Sigmoid colon (tissue), 7 donors: ENCODE results near the gene PCDH12. TPM values are rescaled to one million over a fixed set of nuclear protein-coding genes. Genes with fewer than 3 reads are reported as not detected.
A peak's percentile ranks its signal among the peaks of the same experiment; 100 is the strongest.

Source experiments
- DNase-seq: peaks from one replicate; pipeline ENCODE4 v3.0.0-alpha.2; 2019
- H3K27ac ChIP-seq, 4 donors: fragments of 200-600 bp; sonication (generic); one replicate each; pipeline ENCODE4 v1.5.1; 2016 to 2019; ENCODE audit warnings: mild to moderate bottlenecking in 1 of 4
- H3K27me3 ChIP-seq, 3 donors: fragments of 200-600 bp; sonication (generic); one replicate each; pipeline ENCODE4 v1.5.1; 2019; ENCODE audit warnings: mild to moderate bottlenecking in 1 of 3
- H3K36me3 ChIP-seq, 4 donors: fragments of 200-600 bp; sonication (generic); one replicate each; pipeline ENCODE4 v1.5.1; 2016 to 2019
- H3K4me1 ChIP-seq, 4 donors: fragments of 200-600 bp; sonication (generic); one replicate each; pipeline ENCODE4 v1.5.1; 2017 to 2019
- H3K4me3 ChIP-seq, 4 donors: fragments of 200-600 bp; sonication (generic); one replicate each; pipeline ENCODE4 v1.5.1; 2017 to 2019; ENCODE audit warnings: mild to moderate bottlenecking in 2 of 4, moderate library complexity in 1 of 4
- H3K9me3 ChIP-seq, 4 donors: fragments of 200-600 bp in 3 of 4; sonication (generic) in 3 of 4; one replicate each; pipeline versions ENCODE4 v1.5.1 to v1.6.1; 2013 to 2019
- EP300 ChIP-seq, 4 donors: sonication (generic); formaldehyde crosslinking; IDR thresholded peaks; one replicate each; pipeline ENCODE4 v1.6.1; 2017; ENCODE audit warnings: antibody characterized with exemption in 4 of 4
- POLR2A ChIP-seq, 2 donors: fragments of 450-650 bp; IDR thresholded peaks; one replicate each; pipeline ENCODE4 v1.6.1; 2016; ENCODE audit warnings: antibody characterized with exemption in 2 of 2, mild to moderate bottlenecking in 2 of 2, moderate library complexity in 2 of 2
- POLR2AphosphoS5 ChIP-seq, 4 donors: sonication (generic); formaldehyde crosslinking; IDR thresholded peaks; one replicate each; pipeline ENCODE4 v1.6.1; 2017; ENCODE audit warnings: antibody characterized with exemption in 4 of 4
- WGBS, 2 donors: extraction: QIAGEN DNeasy Blood & Tissue Kit; methylation state at CpG; one replicate each; pipeline ENCODE4 v1.1.7; 2013; 5-methylcytosine and 5-hydroxymethylcytosine counted together
- intact Hi-C: fragments of 100-400 bp; cut with DNase I; formaldehyde crosslinking; loops from one replicate; pipeline ENCODE4 v1.15.1; 2023
- polyA plus RNA-seq, 3 donors: library from polyadenylated mRNA; stranded (reverse); fragments of 200-250 nt; gene quantifications; one replicate each; pipeline ENCODE4 v1.2.3, GENCODE V29; 2013
- total RNA-seq, 4 donors: library from RNA; depleted of rRNA; stranded (reverse); fragments of >200 nt; gene quantifications; one replicate each; pipeline ENCODE4 v1.1.0, GENCODE V29; 2016
- TF ChIP-seq, protein P1 (sequence below), 4 experiments: fragments of 450-650 bp in 3 of 4; fragments of 200-600 bp in 1 of 4; IDR thresholded peaks; one replicate each; pipeline ENCODE4 v1.5.1; 2016 to 2019; ENCODE audit warnings: antibody characterized with exemption in 4 of 4, mild to moderate bottlenecking in 3 of 4, moderate library complexity in 2 of 4
- donor health status: healthy with polysubstance abuse.
- donor health status: Bipolar disorder and iron deficiency.
- donor health status: healthy.

Gene PCDH12
- total and polyA plus RNA-seq, 7 donors: 0.23 to 6.2 (median 0.69) TPM

DNA sequence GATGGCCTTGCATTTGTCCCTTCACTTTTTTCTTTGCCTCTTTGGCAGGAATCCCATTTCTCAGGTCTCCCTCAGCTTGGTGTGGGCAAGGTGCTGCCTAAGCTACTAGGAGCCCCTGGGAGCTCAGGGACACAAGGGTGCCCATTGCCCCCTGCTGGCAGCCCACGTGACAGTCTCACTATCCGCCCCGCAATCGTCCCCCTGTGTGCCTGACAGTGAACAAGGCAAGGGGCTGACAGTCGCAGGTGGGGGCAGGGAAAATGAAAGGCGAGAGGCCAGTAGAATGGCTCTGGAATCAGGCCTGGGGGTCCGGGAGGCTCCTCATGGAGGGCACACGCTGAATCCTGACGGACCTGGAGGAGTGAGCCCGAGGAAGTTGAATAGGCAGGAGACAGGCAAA is 2.0 kb upstream of the PCDH12 start:
- H3K4me1 ChIP-seq: peaks cover 0 to 15% (median 0%) of the 10 kb centered on the region in 4 donors
- DNase-seq: no peak
- 69 to 77% methylated on average over 10 of the region's 10 CpGs for WGBS, 2 donors
- H3K4me3 ChIP-seq: no peak overlapping the region
- TF ChIP-seq EP300 (IDR thresholded peaks at IDR 0.05): no peak
- TF ChIP-seq, protein P1, sequence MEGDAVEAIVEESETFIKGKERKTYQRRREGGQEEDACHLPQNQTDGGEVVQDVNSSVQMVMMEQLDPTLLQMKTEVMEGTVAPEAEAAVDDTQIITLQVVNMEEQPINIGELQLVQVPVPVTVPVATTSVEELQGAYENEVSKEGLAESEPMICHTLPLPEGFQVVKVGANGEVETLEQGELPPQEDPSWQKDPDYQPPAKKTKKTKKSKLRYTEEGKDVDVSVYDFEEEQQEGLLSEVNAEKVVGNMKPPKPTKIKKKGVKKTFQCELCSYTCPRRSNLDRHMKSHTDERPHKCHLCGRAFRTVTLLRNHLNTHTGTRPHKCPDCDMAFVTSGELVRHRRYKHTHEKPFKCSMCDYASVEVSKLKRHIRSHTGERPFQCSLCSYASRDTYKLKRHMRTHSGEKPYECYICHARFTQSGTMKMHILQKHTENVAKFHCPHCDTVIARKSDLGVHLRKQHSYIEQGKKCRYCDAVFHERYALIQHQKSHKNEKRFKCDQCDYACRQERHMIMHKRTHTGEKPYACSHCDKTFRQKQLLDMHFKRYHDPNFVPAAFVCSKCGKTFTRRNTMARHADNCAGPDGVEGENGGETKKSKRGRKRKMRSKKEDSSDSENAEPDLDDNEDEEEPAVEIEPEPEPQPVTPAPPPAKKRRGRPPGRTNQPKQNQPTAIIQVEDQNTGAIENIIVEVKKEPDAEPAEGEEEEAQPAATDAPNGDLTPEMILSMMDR (IDR thresholded peaks at IDR 0.05): no peak
- TF ChIP-seq POLR2AphosphoS5 (IDR thresholded peaks at IDR 0.05): no peak
- no peak for TF ChIP-seq POLR2A (IDR thresholded peaks at IDR 0.05)
- no peaks in the 10 kb centered on the region for H3K9me3 ChIP-seq
- no peaks in the 10 kb centered on the region for H3K27me3 ChIP-seq
- no peak overlapping the region for H3K27ac ChIP-seq
- H3K36me3 ChIP-seq: peaks cover 0 to 8% (median 0%) of the 10 kb centered on the region in 4 donors
- intact Hi-C loops: loop anchor here (2.0 to 5.0 kb wide), 3 partner anchors 83 to 267 kb away; partner anchors contain the start of gene PCDH1

DNA sequence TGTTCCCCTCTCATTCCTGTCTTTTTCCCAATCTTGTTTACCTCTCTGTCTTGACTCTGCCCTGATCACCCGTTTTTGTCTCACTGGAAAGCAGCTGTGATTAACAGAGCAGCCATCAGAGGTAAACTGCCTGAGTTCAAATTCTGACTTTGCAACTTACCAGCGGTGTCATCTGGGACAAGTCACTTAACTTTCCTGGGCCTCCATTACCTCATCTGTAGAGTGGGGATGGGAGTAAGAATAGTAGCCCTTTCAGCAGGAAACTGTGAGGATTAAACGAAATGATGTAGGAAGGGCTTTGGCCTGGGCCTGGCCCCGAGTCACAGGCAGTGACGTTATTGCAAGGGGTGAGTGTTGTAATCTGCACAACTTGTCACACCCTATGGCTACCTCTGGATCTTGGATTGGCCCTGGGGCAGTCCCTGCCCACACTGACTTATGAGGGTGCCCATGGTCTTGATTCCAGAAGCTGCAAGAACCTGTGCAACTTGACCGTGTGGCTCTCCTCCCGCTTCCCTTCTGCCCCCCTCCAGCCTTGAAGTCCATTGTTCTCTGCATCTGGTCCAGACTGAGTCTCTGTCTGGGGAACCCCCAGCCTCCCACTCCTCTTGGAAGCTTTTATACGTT is 657 bp upstream of the PCDH12 start:
- intact Hi-C loops: no loop called here
- 67 to 73% methylated on average over 8 of the region's 8 CpGs for WGBS, 2 donors
- no peaks in the 10 kb centered on the region for H3K9me3 ChIP-seq
- H3K27ac ChIP-seq: peak overlapping the region in 3 of 4 donors; percentile 31 to 64 (median 47)
- H3K4me3 ChIP-seq: no peak overlapping the region
- peaks cover 0 to 15% (median 0%) of the 10 kb centered on the region in 4 donors for H3K4me1 ChIP-seq
- no peaks in the 10 kb centered on the region for H3K27me3 ChIP-seq
- peaks cover 0 to 8% (median 0%) of the 10 kb centered on the region in 4 donors for H3K36me3 ChIP-seq
- TF ChIP-seq POLR2A (IDR thresholded peaks at IDR 0.05): no peak
- TF ChIP-seq POLR2AphosphoS5 (IDR thresholded peaks at IDR 0.05): no peak
- TF ChIP-seq, protein P1 (IDR thresholded peaks at IDR 0.05): no peak
- TF ChIP-seq EP300 (IDR thresholded peaks at IDR 0.05): no peak
- peak; percentile 78 for DNase-seq

- Histone ChIP-seq H3K4me1 (peaks cover 0 to 15% (median 0%) of the 10 kb centered on the region in 4 donors), H3K27ac (peak overlapping the region in 2 of 4 donors; percentile 47 to 64), H3K4me3 (no peak overlapping the region), H3K27me3 (no peaks in the 10 kb centered on the region), H3K36me3 (peaks cover 0 to 8% (median 0%) of the 10 kb centered on the region in 4 donors), H3K9me3 (no peaks in the 10 kb centered on the region)
- no peak for TF ChIP-seq EP300 (IDR thresholded peaks at IDR 0.05)
- TF ChIP-seq, protein P1 (IDR thresholded peaks at IDR 0.05): no peak
- TF ChIP-seq POLR2AphosphoS5 (IDR thresholded peaks at IDR 0.05): no peak
- TF ChIP-seq POLR2A (IDR thresholded peaks at IDR 0.05): no peak
- WGBS, 2 donors: 74 to 84% methylated on average over 16 of the region's 16 CpGs
- intact Hi-C loops: no loop called here
- no peak for DNase-seq
Measured at GRCh38 chr5:141957367-141957996, 520 bp downstream of the PCDH12 start.

DNA sequence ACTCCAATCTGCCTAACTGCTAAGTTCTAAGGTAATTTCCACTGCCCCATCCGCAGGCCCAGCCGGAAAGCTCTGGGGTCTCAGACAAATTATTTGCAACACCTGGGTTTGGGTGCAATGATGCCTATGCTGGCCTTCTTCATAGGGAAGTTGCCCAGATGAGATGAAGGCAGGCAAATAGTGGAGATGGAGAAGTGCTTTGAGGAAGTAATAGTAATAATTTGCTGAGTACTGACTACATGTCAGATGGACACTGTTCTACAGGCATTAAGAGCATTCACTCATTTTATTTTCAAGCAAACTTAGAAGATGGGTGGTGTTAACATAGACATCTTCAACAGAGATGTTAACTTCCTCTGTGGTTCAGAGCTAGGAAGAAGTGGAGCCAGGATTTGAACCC is 3.8 kb downstream of the PCDH12 start:
- H3K27me3 ChIP-seq: no peaks in the 10 kb centered on the region
- no peak overlapping the region for H3K27ac ChIP-seq
- no peak for DNase-seq
- intact Hi-C loops: no loop called here
- H3K4me1 ChIP-seq: peaks cover 0 to 7% (median 0%) of the 10 kb centered on the region in 4 donors
- WGBS, 2 donors: 91 to 95% methylated on average over 2 of the region's 2 CpGs
- no peaks in the 10 kb centered on the region for H3K9me3 ChIP-seq
- peaks cover 0 to 8% (median 0%) of the 10 kb centered on the region in 4 donors for H3K36me3 ChIP-seq
- TF ChIP-seq, protein P1 (IDR thresholded peaks at IDR 0.05): no peak
- TF ChIP-seq EP300 (IDR thresholded peaks at IDR 0.05) (no peak), POLR2AphosphoS5 (IDR thresholded peaks at IDR 0.05) (no peak), POLR2A (IDR thresholded peaks at IDR 0.05) (no peak)
- no peak overlapping the region for H3K4me3 ChIP-seq
